ENCODE measurements around the gene TMIGD2. TPM values are rescaled to one million over a fixed set of nuclear protein-coding genes. Genes with fewer than 3 reads are reported as not detected.
A peak's percentile ranks its signal among the peaks of the same experiment; 100 is the strongest.
"Not testable (repeated sequence)": the region's sequence is repeated elsewhere in the genome, so short reads cannot be mapped to it uniquely, and the experiment has no call there.

Gene TMIGD2
- total RNA-seq: 9.2 and 10.8 TPM in 2 replicates

GRCh38 chr19:4302243-4302640 is at the start of gene TMIGD2:
Gene TMIGD2 (minus strand): TSS chr19:4302389. CDS start chr19:4302385, 4 bp downstream.
- no peaks in the 10 kb centered on the region for H3K9me3 Mint-ChIP-seq
- no peak for DNase-seq (ENCODE audit: low spot score)
- intact Hi-C loops (cut with micrococcal nuclease): no loop called here
- H3K4me1 Mint-ChIP-seq (ENCODE audit: low read depth): peaks cover 29% of the 10 kb centered on the region
- peak within 1 kb of the TSS; percentile 74 for H3K4me3 Mint-ChIP-seq (ENCODE audit: low read depth)
- no peaks in the 10 kb centered on the region for H3K27me3 Mint-ChIP-seq (ENCODE audit: low read depth)
- peaks cover 4% of the 10 kb centered on the region for H3K36me3 Mint-ChIP-seq (ENCODE audit: low read depth)
- peak within 1 kb of the TSS; percentile 79 for H3K27ac Mint-ChIP-seq

GRCh38 chr19:4350726-4351125 is 48.5 kb upstream of the TMIGD2 start:
- H3K4me3 Mint-ChIP-seq (ENCODE audit: low read depth): no peak overlapping the region
- no peaks in the 10 kb centered on the region for H3K9me3 Mint-ChIP-seq
- peaks cover 27% of the 10 kb centered on the region for H3K36me3 Mint-ChIP-seq (ENCODE audit: low read depth)

GRCh38 chr19:4350111-4350510 is 47.9 kb upstream of the TMIGD2 start:
- Mint-ChIP-seq H3K27ac (no peak overlapping the region), H3K4me1 (ENCODE audit: low read depth) (no peaks in the 10 kb centered on the region), H3K4me3 (ENCODE audit: low read depth) (no peak overlapping the region), H3K27me3 (ENCODE audit: low read depth) (no peaks in the 10 kb centered on the region), H3K9me3 (no peaks in the 10 kb centered on the region), H3K36me3 (ENCODE audit: low read depth) (peaks cover 27% of the 10 kb centered on the region)
- DNase-seq (ENCODE audit: low spot score): no peak
- intact Hi-C loops (cut with micrococcal nuclease): no loop called here

More at GRCh38 chr19:4350726-4351125, 48.5 kb upstream of the TMIGD2 start:
- no peaks in the 10 kb centered on the region for H3K4me1 Mint-ChIP-seq (ENCODE audit: low read depth)
- no peak overlapping the region for H3K27ac Mint-ChIP-seq
- no peak for DNase-seq (ENCODE audit: low spot score)
- intact Hi-C loops (cut with micrococcal nuclease): no loop called here
- H3K27me3 Mint-ChIP-seq (ENCODE audit: low read depth): no peaks in the 10 kb centered on the region

- intact Hi-C loops (cut with micrococcal nuclease); H3K27ac Mint-ChIP-seq; DNase-seq (ENCODE audit: low spot score); H3K27me3 Mint-ChIP-seq (ENCODE audit: low read depth); H3K4me3 Mint-ChIP-seq (ENCODE audit: low read depth); H3K4me1 Mint-ChIP-seq (ENCODE audit: low read depth); H3K9me3 Mint-ChIP-seq: not testable (repeated sequence)
- H3K36me3 Mint-ChIP-seq (ENCODE audit: low read depth): peaks cover 25% of the 10 kb centered on the region
Measured at GRCh38 chr19:4349225-4349624, 47.0 kb upstream of the TMIGD2 start.

- Mint-ChIP-seq H3K27me3 (ENCODE audit: low read depth) (no peaks in the 10 kb centered on the region), H3K36me3 (ENCODE audit: low read depth) (peaks cover 22% of the 10 kb centered on the region), H3K27ac (no peak overlapping the region), H3K9me3 (no peaks in the 10 kb centered on the region), H3K4me1 (ENCODE audit: low read depth) (peaks cover 3% of the 10 kb centered on the region), H3K4me3 (ENCODE audit: low read depth) (no peak overlapping the region)
- intact Hi-C loops (cut with micrococcal nuclease): no loop called here
- DNase-seq (ENCODE audit: low spot score): no peak
Measured at GRCh38 chr19:4347521-4347920, 45.3 kb upstream of the TMIGD2 start.

- intact Hi-C loops (cut with micrococcal nuclease): no loop called here
- Mint-ChIP-seq H3K36me3 (ENCODE audit: low read depth) (peaks cover 22% of the 10 kb centered on the region), H3K9me3 (no peaks in the 10 kb centered on the region), H3K4me3 (ENCODE audit: low read depth) (no peak overlapping the region), H3K4me1 (ENCODE audit: low read depth) (peaks cover 5% of the 10 kb centered on the region), H3K27me3 (ENCODE audit: low read depth) (no peaks in the 10 kb centered on the region), H3K27ac (no peak overlapping the region)
- DNase-seq (ENCODE audit: low spot score): no peak
Measured at GRCh38 chr19:4346020-4346383, 43.8 kb upstream of the TMIGD2 start.

GRCh38 chr19:4345342-4346019 is 43.3 kb upstream of the TMIGD2 start:
- no peak overlapping the region for H3K27ac Mint-ChIP-seq
- no peak for DNase-seq (ENCODE audit: low spot score)
- H3K9me3 Mint-ChIP-seq: no peaks in the 10 kb centered on the region
- H3K36me3 Mint-ChIP-seq (ENCODE audit: low read depth): peaks cover 21% of the 10 kb centered on the region
- H3K4me3 Mint-ChIP-seq (ENCODE audit: low read depth): peak overlapping the region; percentile 37
- H3K4me1 Mint-ChIP-seq (ENCODE audit: low read depth): peaks cover 5% of the 10 kb centered on the region
- intact Hi-C loops (cut with micrococcal nuclease): no loop called here
- no peaks in the 10 kb centered on the region for H3K27me3 Mint-ChIP-seq (ENCODE audit: low read depth)

- H3K4me3 Mint-ChIP-seq (ENCODE audit: low read depth): peak within 1 kb of the TSS; percentile 92
- peaks cover 8% of the 10 kb centered on the region for H3K4me1 Mint-ChIP-seq (ENCODE audit: low read depth)
- H3K36me3 Mint-ChIP-seq (ENCODE audit: low read depth): peaks cover 13% of the 10 kb centered on the region
- peak; percentile 92 for DNase-seq (ENCODE audit: low spot score)
- H3K27ac Mint-ChIP-seq: peak within 1 kb of the TSS; percentile 91
- H3K9me3 Mint-ChIP-seq: no peaks in the 10 kb centered on the region
- H3K27me3 Mint-ChIP-seq (ENCODE audit: low read depth): no peaks in the 10 kb centered on the region
- intact Hi-C loops (cut with micrococcal nuclease): loop anchor here (1.0 to 2.0 kb wide), 3 partner anchors 15 to 57 kb away; partner anchors contain the start of gene SH3GL1
Measured at GRCh38 chr19:4343370-4344307, 41.5 kb upstream of the TMIGD2 start, which contains the start of gene MPND. Gene MPND (plus strand): TSS chr19:4343562. CDS start chr19:4343594, 32 bp downstream.

GRCh38 chr19:4342615-4343369 is 40.6 kb upstream of the TMIGD2 start:
- intact Hi-C loops (cut with micrococcal nuclease): loop anchor here (1.0 to 2.0 kb wide), 3 partner anchors 14 to 58 kb away; partner anchors contain the start of gene SH3GL1

GRCh38 chr19:4342314-4342614 is 40.1 kb upstream of the TMIGD2 start:
- intact Hi-C loops (cut with micrococcal nuclease): loop anchor here (2.0 kb wide), 1 partner anchor 27 kb away; no protein-coding TSS in a partner anchor
- Mint-ChIP-seq H3K27ac (peak overlapping the region; percentile 91), H3K4me1 (ENCODE audit: low read depth) (peaks cover 16% of the 10 kb centered on the region), H3K4me3 (ENCODE audit: low read depth) (peak overlapping the region; percentile 92), H3K9me3 (no peaks in the 10 kb centered on the region), H3K36me3 (ENCODE audit: low read depth) (peaks cover 10% of the 10 kb centered on the region), H3K27me3 (ENCODE audit: low read depth) (no peaks in the 10 kb centered on the region)
- DNase-seq (ENCODE audit: low spot score): no peak

More at GRCh38 chr19:4342615-4343369, 40.6 kb upstream of the TMIGD2 start:
- H3K4me1 Mint-ChIP-seq (ENCODE audit: low read depth): peaks cover 15% of the 10 kb centered on the region
- peak overlapping the region; percentile 91 for H3K27ac Mint-ChIP-seq
- H3K4me3 Mint-ChIP-seq (ENCODE audit: low read depth): peak overlapping the region; percentile 92
- no peaks in the 10 kb centered on the region for H3K9me3 Mint-ChIP-seq
- no peaks in the 10 kb centered on the region for H3K27me3 Mint-ChIP-seq (ENCODE audit: low read depth)
- peak; percentile 95 for DNase-seq (ENCODE audit: low spot score)
- peaks cover 13% of the 10 kb centered on the region for H3K36me3 Mint-ChIP-seq (ENCODE audit: low read depth)

GRCh38 chr19:4338441-4339355 is 36.5 kb upstream of the TMIGD2 start, which contains the start of gene STAP2:
Gene STAP2 (minus strand): TSS chr19:4338827. CDS start chr19:4338753, 74 bp downstream.
- H3K4me3 Mint-ChIP-seq (ENCODE audit: low read depth): peak within 1 kb of the TSS; percentile 89
- peak; percentile 23 for DNase-seq (ENCODE audit: low spot score)
- intact Hi-C loops (cut with micrococcal nuclease): no loop called here
- peaks cover 16% of the 10 kb centered on the region for H3K4me1 Mint-ChIP-seq (ENCODE audit: low read depth)
- peaks cover 7% of the 10 kb centered on the region for H3K9me3 Mint-ChIP-seq
- H3K27me3 Mint-ChIP-seq (ENCODE audit: low read depth): no peaks in the 10 kb centered on the region
- peak within 1 kb of the TSS; percentile 93 for H3K27ac Mint-ChIP-seq
- peaks cover 13% of the 10 kb centered on the region for H3K36me3 Mint-ChIP-seq (ENCODE audit: low read depth)
